HG02852 (cell line): ENCODE data around the gene LEKR1.
A peak's percentile ranks its signal among the peaks of the same experiment; 100 is the strongest.
"Not testable (repeated sequence)": the region's sequence is repeated elsewhere in the genome, so short reads cannot be mapped to it uniquely, and the experiment has no call there.

Experiments
- ATAC-seq: cut with Tn5 transposase; IDR thresholded peaks from one replicate; pipeline ENCODE4 v1.9.1; 2021; ENCODE audit warnings: mild to moderate bottlenecking, moderate library complexity; ENCODE audit not compliant: unreplicated experiment

Gene LEKR1

GRCh38 chr3:156826144-156826895 lies at the start of gene LEKR1:
TSS of gene LEKR1 (plus strand) at chr3:156826353. CDS start at chr3:156829330, 2,977 bp downstream.
- ATAC-seq, result peak; percentile 89

GRCh38 chr3:156776871-156777270 lies 49.3 kb upstream of the LEKR1 start:
- no peak for ATAC-seq

GRCh38 chr3:156781310-156782230 lies 44.6 kb upstream of the LEKR1 start:
- no peak for ATAC-seq

GRCh38 chr3:156782319-156782718 lies 43.8 kb upstream of the LEKR1 start:
- ATAC-seq, result no peak

- ATAC-seq, result no peak
Measured at GRCh38 chr3:156782921-156783320, 43.2 kb upstream of the LEKR1 start.

GRCh38 chr3:156787001-156787400 lies 39.2 kb upstream of the LEKR1 start:
- no peak for ATAC-seq

GRCh38 chr3:156787926-156788663 lies 38.1 kb upstream of the LEKR1 start:
- ATAC-seq, result peak; percentile 85

- ATAC-seq, result no peak
Measured at GRCh38 chr3:156788846-156789245, 37.3 kb upstream of the LEKR1 start.

GRCh38 chr3:156790156-156790555 lies 36.0 kb upstream of the LEKR1 start:
- ATAC-seq, result no peak

- ATAC-seq, result no peak
Measured at GRCh38 chr3:156792114-156792513, 34.0 kb upstream of the LEKR1 start.

- ATAC-seq, result no peak
Measured at GRCh38 chr3:156792536-156792935, 33.6 kb upstream of the LEKR1 start.

- no peak for ATAC-seq
Measured at GRCh38 chr3:156792945-156793344, 33.2 kb upstream of the LEKR1 start.

GRCh38 chr3:156793400-156793799 lies 32.8 kb upstream of the LEKR1 start:
- no peak for ATAC-seq

- ATAC-seq, result no peak
Measured at GRCh38 chr3:156793851-156794250, 32.3 kb upstream of the LEKR1 start.

- ATAC-seq, result no peak
Measured at GRCh38 chr3:156795890-156796481, 30.2 kb upstream of the LEKR1 start.

GRCh38 chr3:156797368-156797767 lies 28.8 kb upstream of the LEKR1 start:
- no peak for ATAC-seq

- not testable (repeated sequence) for ATAC-seq
Measured at GRCh38 chr3:156800287-156800686, 25.9 kb upstream of the LEKR1 start.

- ATAC-seq, result no peak
Measured at GRCh38 chr3:156801746-156802145, 24.4 kb upstream of the LEKR1 start.

- no peak for ATAC-seq
Measured at GRCh38 chr3:156802821-156803606, 23.1 kb upstream of the LEKR1 start.
